TTC549 (cell line): ENCODE results near the gene TPM1.
"Not testable (repeated sequence)": the region's sequence is repeated elsewhere in the genome, so short reads cannot be mapped to it uniquely, and the experiment has no call there.

Experiments used
- FAIRE-seq: peaks from 2 replicates; lab custom pipeline; 2012; peaks lifted over from hg19 to GRCh38; lab: Jason Lieb, UNC

Gene TPM1

DNA sequence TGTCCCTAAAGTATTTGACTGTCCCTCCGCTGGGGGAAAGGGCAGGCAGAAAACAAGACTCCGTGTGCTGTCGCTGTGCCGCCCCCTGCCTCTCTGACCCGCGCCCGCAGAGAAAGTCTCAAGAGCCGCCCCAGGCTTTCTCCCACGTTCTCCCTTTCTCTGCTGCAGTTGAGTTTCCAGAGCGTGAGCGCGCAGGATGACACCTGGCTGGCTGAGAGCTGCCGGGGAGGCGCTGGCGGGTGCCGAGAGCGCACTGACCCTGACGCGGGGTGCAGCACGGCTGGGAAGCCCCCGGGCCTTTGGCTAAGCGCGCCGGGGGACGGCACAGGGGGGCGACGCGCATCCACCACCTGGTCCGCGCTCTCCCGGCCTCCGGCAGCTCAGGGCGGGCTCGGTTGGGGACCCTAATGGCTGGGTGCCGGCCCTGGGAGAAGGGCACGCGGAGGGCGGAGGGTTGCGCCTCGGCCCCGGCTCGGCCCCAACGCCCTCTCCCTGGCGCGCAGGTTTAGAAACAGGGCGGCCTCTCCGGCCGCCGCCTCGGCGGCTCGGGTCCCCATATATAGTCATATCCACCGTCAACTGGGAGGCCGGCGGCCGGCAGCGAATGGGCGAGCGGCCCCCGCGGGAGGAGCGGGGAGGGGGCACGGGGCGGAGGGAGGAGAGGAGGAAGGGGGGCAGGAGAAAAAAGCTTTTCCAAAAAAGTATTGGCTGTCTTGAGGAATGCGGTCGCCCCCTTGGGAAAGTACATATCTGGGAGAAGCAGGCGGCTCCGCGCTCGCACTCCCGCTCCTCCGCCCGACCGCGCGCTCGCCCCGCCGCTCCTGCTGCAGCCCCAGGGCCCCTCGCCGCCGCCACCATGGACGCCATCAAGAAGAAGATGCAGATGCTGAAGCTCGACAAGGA lies at the start of gene TPM1:
TPM1 (plus strand) TSS at position 774 of the 903 bp plus-strand sequence; CDS start at position 857, 83 bp downstream.
- no peak for FAIRE-seq

GRCh38 chr15:62993066-62993465 lies 49.5 kb upstream of the TPM1 start:
- FAIRE-seq = no peak

DNA sequence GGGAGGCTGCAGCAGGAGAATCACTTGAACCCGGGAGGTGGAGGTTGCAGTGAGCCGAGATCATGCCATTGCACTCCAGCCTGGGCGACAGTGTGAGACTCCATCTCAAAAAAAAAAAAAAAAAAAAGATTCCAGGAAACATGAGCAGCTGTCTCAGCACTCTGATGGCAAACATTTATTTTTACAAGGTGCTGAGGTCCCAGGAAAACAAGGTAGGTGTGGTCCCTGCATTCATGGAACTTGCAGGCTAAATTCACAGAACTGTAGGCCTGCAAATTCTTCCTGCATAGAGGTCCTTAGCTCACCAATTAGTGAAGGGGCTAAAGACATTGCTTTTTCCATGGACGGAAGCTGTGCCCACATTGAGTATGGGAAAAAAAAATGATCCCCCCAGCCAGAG lies 48.9 kb upstream of the TPM1 start:
- not testable (repeated sequence) for FAIRE-seq

GRCh38 chr15:62994439-62994838 lies 48.1 kb upstream of the TPM1 start:
- FAIRE-seq = no peak

DNA sequence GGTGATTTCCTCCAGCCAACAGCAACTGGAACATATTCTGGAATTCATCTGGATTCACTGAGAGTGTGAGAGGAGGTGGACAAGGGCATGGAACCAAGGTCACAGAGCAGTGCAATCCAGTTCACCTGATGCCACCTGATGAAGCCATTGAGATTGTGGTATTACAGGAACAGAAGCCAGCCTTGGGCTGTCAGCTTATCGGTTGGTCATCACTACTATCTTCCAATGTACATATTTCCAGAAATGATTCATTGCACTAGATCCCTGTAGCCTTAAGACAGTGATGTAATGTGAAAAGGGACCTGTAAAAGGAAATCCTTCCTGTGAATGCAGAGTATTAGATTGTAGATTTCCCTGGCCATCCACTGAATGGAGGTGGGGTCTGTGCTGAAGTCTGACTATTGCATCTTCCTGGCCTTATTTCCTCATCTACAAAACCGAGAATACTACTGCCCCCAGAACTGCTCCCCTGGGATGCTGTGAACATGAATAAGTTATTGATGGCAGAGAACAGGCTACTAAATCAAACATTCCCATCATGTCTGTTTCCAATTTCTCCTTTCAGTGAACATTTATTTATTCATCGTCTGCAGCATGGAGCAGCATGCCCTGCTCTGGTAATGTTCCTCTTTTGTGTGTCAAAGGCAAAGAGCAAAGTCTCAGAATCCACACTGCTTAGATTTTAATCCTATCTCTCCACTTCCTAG lies 47.4 kb upstream of the TPM1 start:
- no peak for FAIRE-seq

- no peak for FAIRE-seq
Measured at GRCh38 chr15:62997441-62997840, 45.1 kb upstream of the TPM1 start.

- no peak for FAIRE-seq
Measured at GRCh38 chr15:62998262-62998890, 44.2 kb upstream of the TPM1 start.

GRCh38 chr15:62999178-62999577 lies 43.4 kb upstream of the TPM1 start:
- FAIRE-seq = no peak

DNA sequence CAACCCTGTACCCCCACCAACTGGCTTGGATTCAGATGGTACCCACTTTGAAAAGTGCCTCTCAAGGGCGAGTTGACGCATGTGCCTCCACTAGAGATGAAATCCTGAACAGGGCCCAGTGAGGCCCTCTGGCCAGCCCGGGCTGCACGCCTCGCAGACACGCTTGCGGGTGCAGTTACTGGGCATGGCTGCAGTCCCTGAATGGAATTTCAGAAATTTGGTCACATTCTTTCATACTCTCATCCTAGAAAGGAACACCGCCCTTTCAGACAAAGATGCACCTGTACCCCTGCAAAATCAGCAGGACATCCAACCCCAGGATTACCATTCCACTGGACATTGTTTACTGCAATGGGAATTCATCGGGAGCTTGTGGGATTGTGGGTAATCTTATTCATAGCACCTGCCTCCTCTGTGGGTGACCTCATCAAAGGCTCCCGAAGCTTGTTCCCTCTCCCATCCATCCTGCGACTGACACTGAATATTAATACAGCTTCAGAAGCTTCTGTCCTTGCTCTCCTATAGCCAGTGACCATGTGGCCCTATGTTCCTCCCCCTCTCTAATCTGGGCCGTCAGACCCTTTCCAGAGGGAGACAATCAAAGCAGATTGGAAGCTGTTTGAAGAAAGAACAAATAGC lies 42.5 kb upstream of the TPM1 start:
- no peak for FAIRE-seq

- FAIRE-seq = no peak
Measured at GRCh38 chr15:63000706-63001105, 41.8 kb upstream of the TPM1 start.

DNA sequence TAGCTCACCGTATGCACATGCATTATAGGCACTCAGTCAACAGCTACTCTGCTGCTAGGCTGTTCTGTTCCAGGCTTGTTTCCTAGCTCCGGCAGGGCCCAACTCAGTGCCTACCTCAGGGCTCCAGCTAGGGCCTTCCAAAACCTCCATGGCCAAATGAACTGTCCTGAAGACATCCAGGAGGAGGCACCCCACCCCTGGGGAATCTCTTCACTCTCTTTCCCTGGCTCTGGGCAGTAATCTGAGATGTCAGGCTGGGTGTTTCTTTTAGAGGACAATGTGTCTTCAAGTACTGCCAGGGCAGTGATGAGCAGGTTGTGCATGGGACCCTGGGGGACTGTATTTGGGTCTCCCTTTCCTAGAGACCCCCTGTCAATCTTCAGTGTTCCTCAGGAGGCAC lies 38.3 kb upstream of the TPM1 start:
- FAIRE-seq = no peak

GRCh38 chr15:63006032-63006878 lies 36.3 kb upstream of the TPM1 start:
- FAIRE-seq = no peak

GRCh38 chr15:63008333-63009049 lies 34.1 kb upstream of the TPM1 start:
- FAIRE-seq = no peak

GRCh38 chr15:63010386-63010785 lies 32.2 kb upstream of the TPM1 start:
- no peak for FAIRE-seq

DNA sequence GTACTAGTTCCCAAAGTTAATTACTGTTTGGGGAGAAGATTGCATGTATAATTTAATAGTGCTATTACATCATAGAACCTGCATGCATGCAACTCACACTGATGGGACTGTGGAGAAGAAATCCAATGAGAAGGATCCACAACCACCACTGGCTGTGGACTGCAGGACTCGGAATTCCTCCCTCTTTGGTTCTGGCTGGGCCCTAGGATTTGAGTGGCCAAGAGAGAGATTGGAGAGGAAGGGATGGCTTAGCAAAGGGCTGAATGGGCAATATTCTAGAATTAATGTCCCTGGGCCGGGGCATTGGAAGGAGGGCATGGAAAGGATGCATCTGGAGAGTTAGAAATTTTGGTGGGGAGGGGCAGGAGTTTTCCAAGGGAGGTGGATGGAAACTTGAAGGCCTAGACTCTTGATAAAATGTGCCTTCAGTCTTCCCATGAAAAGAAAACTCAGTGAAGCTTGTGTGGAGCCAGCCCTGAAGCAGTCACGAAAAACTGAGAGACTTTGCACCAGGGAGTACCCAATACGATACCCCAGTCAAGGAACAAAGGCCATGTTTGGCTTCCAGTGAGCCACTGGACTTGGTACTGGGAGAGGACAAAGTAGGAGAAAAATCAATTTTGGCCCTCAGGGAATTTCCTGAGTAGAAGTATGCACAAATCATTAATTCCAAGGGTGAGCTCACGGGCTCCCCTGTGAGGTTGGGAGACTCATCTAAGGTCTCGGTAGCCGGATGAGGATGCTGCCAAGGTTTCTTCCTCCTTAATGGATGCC lies 31.4 kb upstream of the TPM1 start:
- no peak for FAIRE-seq

DNA sequence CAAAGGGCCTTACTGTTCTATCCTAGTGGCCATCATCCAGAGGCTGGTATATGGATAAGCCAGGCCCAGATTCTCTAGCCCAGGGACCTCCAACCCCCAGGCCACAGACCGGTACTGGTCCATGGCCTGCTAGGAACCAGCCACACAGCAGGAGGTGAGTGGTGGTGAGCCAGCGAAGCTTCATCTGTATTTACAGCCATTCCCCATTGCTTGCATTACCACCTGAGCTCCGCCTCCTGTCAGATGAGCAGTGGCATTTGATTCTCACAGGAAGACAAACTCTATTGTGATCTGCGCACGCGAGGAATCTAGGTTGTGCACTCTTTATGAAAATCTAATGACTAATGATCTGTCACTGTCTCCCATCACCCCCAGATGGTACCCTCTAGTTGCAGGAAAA lies 30.1 kb upstream of the TPM1 start:
- no peak for FAIRE-seq

GRCh38 chr15:63013052-63013808 lies 29.3 kb upstream of the TPM1 start:
- FAIRE-seq = no peak

- no peak for FAIRE-seq
Measured at GRCh38 chr15:63014578-63014977, 28.0 kb upstream of the TPM1 start.

GRCh38 chr15:63015618-63016017 lies 26.9 kb upstream of the TPM1 start:
- FAIRE-seq = no peak
